Stimulated activated CD8-positive, alpha-beta memory T cell treated with anti-CD3 and anti-CD28 coated beads, Interleukin-15, amount 100 ng/mL, for 1 hour (primary cell): ENCODE measurements around the gene AP4S1.
A peak's percentile ranks its signal among the peaks of the same experiment; 100 is the strongest.

Experiments used
- DNase-seq: peaks from one replicate; pipeline ENCODE4 v3.0.0-alpha.2; 2020; ENCODE audit warnings: low read depth

Gene AP4S1

GRCh38 chr14:31006703-31007102, 18.7 kb upstream of the AP4S1 start:
- no peak for DNase-seq

- DNase-seq = no peak
These were observed 15.4 kb upstream of the AP4S1 start for GRCh38 chr14:31009836-31010574.

GRCh38 chr14:31010935-31011334, 14.5 kb upstream of the AP4S1 start:
- no peak for DNase-seq

GRCh38 chr14:31013841-31014240, 11.6 kb upstream of the AP4S1 start:
- no peak for DNase-seq

GRCh38 chr14:31018057-31018645, 7.3 kb upstream of the AP4S1 start:
- DNase-seq = no peak

- DNase-seq = no peak
These were observed 4.4 kb upstream of the AP4S1 start for GRCh38 chr14:31020834-31021575.

GRCh38 chr14:31021576-31021949, 3.9 kb upstream of the AP4S1 start:
- no peak for DNase-seq

- no peak for DNase-seq
These were observed 3.1 kb upstream of the AP4S1 start for GRCh38 chr14:31022386-31022785.

- DNase-seq = no peak
These were observed 1.4 kb upstream of the AP4S1 start for GRCh38 chr14:31024010-31024480.

- DNase-seq = no peak
These were observed 677 bp upstream of the AP4S1 start for GRCh38 chr14:31024577-31025366.

GRCh38 chr14:31026077-31026449, 614 bp downstream of the AP4S1 start, which contains the start of gene STRN3:
Gene STRN3, minus strand, starts transcription at chr14:31026379. Its CDS starts 194 bp downstream, at chr14:31026185.
- no peak for DNase-seq

- peak; percentile 77 for DNase-seq
These were observed 1.2 kb downstream of the AP4S1 start for GRCh38 chr14:31026450-31027235.

GRCh38 chr14:31027847-31028246, 2.4 kb downstream of the AP4S1 start:
- no peak for DNase-seq

GRCh38 chr14:31029016-31029970, 3.8 kb downstream of the AP4S1 start:
- no peak for DNase-seq

GRCh38 chr14:31030469-31030868, 5.0 kb downstream of the AP4S1 start:
- no peak for DNase-seq

GRCh38 chr14:31036552-31036951, 11.1 kb downstream of the AP4S1 start:
- no peak for DNase-seq

- no peak for DNase-seq
These were observed 12.3 kb downstream of the AP4S1 start for GRCh38 chr14:31037709-31038221.

- DNase-seq = no peak
These were observed 13.2 kb downstream of the AP4S1 start for GRCh38 chr14:31038521-31039166.

- DNase-seq = no peak
These were observed 16.9 kb downstream of the AP4S1 start for GRCh38 chr14:31042300-31042699.
